Omental fat pad (tissue), 4 donors: Measurements from ENCODE around the gene PDK3. TPM values are rescaled to one million over a fixed set of nuclear protein-coding genes. Genes with fewer than 3 reads are reported as not detected.

ENCODE experiments used
- ATAC-seq: fragments of 150-250 bp; one replicate; pipeline ENCODE4 v1.9.1; 2016; ENCODE audit warnings: mild to moderate bottlenecking, moderate library complexity; ENCODE audit not compliant: low FRiP score
- DNase-seq: peaks from one replicate; pipeline ENCODE4 v3.0.0-alpha.2; 2019; ENCODE audit warnings: low spot score
- CTCF ChIP-seq, 3 donors: fragments of 450-650 bp; IDR thresholded peaks; one replicate each; pipeline ENCODE4 v1.5.1; 2016 to 2017; ENCODE audit warnings: antibody characterized with exemption in 3 of 3, mild to moderate bottlenecking in 3 of 3, moderate library complexity in 2 of 3
- total RNA-seq, 4 donors: library from RNA; depleted of rRNA; stranded (reverse); fragments of >200 nt; gene quantifications; one replicate each; pipeline ENCODE4 v1.1.0, GENCODE V29; 2016

Gene PDK3
- total RNA-seq, 4 donors from 2014 or later: 12.4 to 44.6 (median 16.6) TPM

- ATAC-seq (no peak), DNase-seq (no peak)
- no peak for TF ChIP-seq CTCF (IDR thresholded peaks at IDR 0.05)
Measured at GRCh38 chrX:24553011-24553410, 87.9 kb downstream of the PDK3 start.

GRCh38 chrX:24561121-24561520, 96.0 kb downstream of the PDK3 start:
- no peak for DNase-seq
- TF ChIP-seq CTCF (IDR thresholded peaks at IDR 0.05): no peak
- no peak for ATAC-seq

GRCh38 chrX:24563291-24564010, 98.4 kb downstream of the PDK3 start:
- TF ChIP-seq CTCF (IDR thresholded peaks at IDR 0.05): no peak
- DNase-seq (no peak), ATAC-seq (no peak)

GRCh38 chrX:24566240-24566639, 101.2 kb downstream of the PDK3 start:
- no peak for ATAC-seq
- no peak for DNase-seq
- TF ChIP-seq CTCF (IDR thresholded peaks at IDR 0.05): no peak

GRCh38 chrX:24567169-24567568, 102.1 kb downstream of the PDK3 start:
- no peak for DNase-seq
- no peak for TF ChIP-seq CTCF (IDR thresholded peaks at IDR 0.05)
- ATAC-seq: no peak

- ATAC-seq (no peak), DNase-seq (no peak)
- TF ChIP-seq CTCF (IDR thresholded peaks at IDR 0.05): no peak
Measured at GRCh38 chrX:24574743-24575142, 109.7 kb downstream of the PDK3 start.

GRCh38 chrX:24575496-24575895, 110.4 kb downstream of the PDK3 start:
- TF ChIP-seq CTCF (IDR thresholded peaks at IDR 0.05): no peak

More at GRCh38 chrX:24575496-24575895, 110.4 kb downstream of the PDK3 start:
- ATAC-seq: no peak
- DNase-seq: no peak
